HCT116 (cell line): ENCODE results near the gene TTC12. TPM values are rescaled to one million over a fixed set of nuclear protein-coding genes. Genes with fewer than 3 reads are reported as not detected.

Experiments used
- ATAC-seq: fragments of 200-7000 bp; cut with Tn5 transposase; 2 replicates; pipeline ENCODE4 v1.9.1; 2020; ENCODE audit warnings: mild to moderate bottlenecking, moderate library complexity
- BruUV-seq: library from RNA; stranded (reverse); fragments of 400-500 nt; replicated peaks from 2 replicates; lab custom pipeline; 2021; lab: Mats Ljungman, UMichigan
- CTCF ChIA-PET: fragments of 300-600 bp; sonication (Branson Sonifier 250); formaldehyde crosslinking; loops from one replicate; lab custom pipeline; 2021; ENCODE audit warnings: antibody characterized with exemption; lab: Charles Lee
- POLR2A ChIA-PET: fragments of 300-600, 350-600 bp; sonication (Branson Sonifier 250); formaldehyde crosslinking; loops from one replicate; lab custom pipeline; 2021; ENCODE audit warnings: antibody characterized with exemption; lab: Charles Lee
- RAD21 ChIA-PET, 2 experiments: fragments of 300-600 bp; sonication (Branson Sonifier 250); formaldehyde crosslinking; loops; one replicate each; lab custom pipeline; 2023; ENCODE audit warnings: low total read pairs in 2 of 2; ENCODE audit not compliant: uncharacterized antibody in 2 of 2, unreplicated experiment in 2 of 2, low non-redundant PET in 1 of 2; lab: Charles Lee
- DNase-seq: peaks from one replicate; pipeline ENCODE4 v3.0.0-alpha.2; 2010; ENCODE audit warnings: low read depth, low spot score
- H2AFZ ChIP-seq: fragments of 200-600 bp; shearing (Covaris generic), sonication (generic); 2 replicates; pipeline ENCODE4 v1.6.1; 2017; ENCODE audit warnings: low read depth, mixed run types, mixed read lengths, antibody characterized with exemption, low read length; ENCODE audit not compliant: poor library complexity, severe bottlenecking
- H3K27ac ChIP-seq: 2 replicates; pipeline ENCODE4 v1.5.1; 2012; ENCODE audit warnings: low read depth, low read length
- H3K27me3 ChIP-seq: fragments of 200-600 bp; sonication (generic); 2 replicates; pipeline ENCODE4 v1.6.1; 2016; ENCODE audit warnings: mixed run types, low read length, mixed read lengths; ENCODE audit not compliant: insufficient read depth
- H3K36me3 ChIP-seq, 2 experiments: fragments of 200-500 bp in 1 of 2; fragments of 200-600 bp in 1 of 2; sonication (Bioruptor generic) in 1 of 2; sonication (generic) in 1 of 2; 2 replicates each; pipeline versions ENCODE4 v1.5.1 to v1.6.1; 2014 to 2016; ENCODE audit warnings: low read length in 2 of 2, inconsistent platforms in 1 of 2, mixed read lengths in 1 of 2, mixed run types in 1 of 2; ENCODE audit not compliant: insufficient read depth in 2 of 2, control insufficient read depth in 1 of 2
- H3K4me1 ChIP-seq, 2 experiments: fragments of 200-600 bp in 1 of 2; sonication (generic) in 1 of 2; 2 replicates each; pipeline versions ENCODE4 v1.5.1 to v1.6.1; 2012 to 2017; ENCODE audit warnings: low read length in 2 of 2, inconsistent platforms in 1 of 2, mild to moderate bottlenecking in 1 of 2, mixed read lengths in 1 of 2, mixed run types in 1 of 2, moderate library complexity in 1 of 2; ENCODE audit not compliant: insufficient read depth in 2 of 2, control insufficient read depth in 1 of 2
- H3K4me2 ChIP-seq: fragments of 200-600 bp; sonication (generic); 2 replicates; pipeline ENCODE4 v1.6.1; 2017; ENCODE audit warnings: mixed run types, low read length, mixed read lengths
- H3K4me3 ChIP-seq, 2 experiments: fragments of 200-600 bp in 1 of 2; sonication (generic) in 1 of 2; replicated peaks in 1 of 2; 2 replicates each; pipeline ENCODE4 v1.5.1; 2011 to 2016; ENCODE audit warnings: low read length in 2 of 2, control low read depth in 1 of 2, low read depth in 1 of 2, mild to moderate bottlenecking in 1 of 2, mixed read lengths in 1 of 2, mixed run types in 1 of 2
- H3K79me2 ChIP-seq: fragments of 200-600 bp; sonication (generic); 2 replicates; pipeline ENCODE4 v1.6.1; 2017; ENCODE audit warnings: mild to moderate bottlenecking, mixed run types, low read length, moderate library complexity, mixed read lengths; ENCODE audit not compliant: insufficient read depth
- H3K9ac ChIP-seq: fragments of 200-600 bp; sonication (generic); 2 replicates; pipeline ENCODE4 v1.6.1; 2016; ENCODE audit warnings: low read length, mixed read lengths
- H3K9me2 ChIP-seq: fragments of 200-600 bp; sonication (generic), shearing (Covaris generic); 2 replicates; pipeline ENCODE4 v1.6.1; 2017; ENCODE audit warnings: mixed run types, mild to moderate bottlenecking, moderate library complexity; ENCODE audit not compliant: insufficient read depth
- H3K9me3 ChIP-seq, 2 experiments: fragments of 200-500 bp in 1 of 2; fragments of 200-600 bp in 1 of 2; sonication (Bioruptor generic) in 1 of 2; sonication (generic) in 1 of 2; 2 replicates each; pipeline ENCODE4 v1.6.1; 2014 to 2017; ENCODE audit warnings: low read length in 2 of 2, mixed read lengths in 2 of 2, inconsistent platforms in 1 of 2, low read depth in 1 of 2, mild to moderate bottlenecking in 1 of 2, mixed run types in 1 of 2, moderate library complexity in 1 of 2; ENCODE audit not compliant: control insufficient read depth in 1 of 2, insufficient read depth in 1 of 2
- H4K20me1 ChIP-seq: fragments of 200-600 bp; sonication (generic), shearing (Covaris generic); 2 replicates; pipeline ENCODE4 v1.6.1; 2017; ENCODE audit warnings: mixed run types, mild to moderate bottlenecking, moderate library complexity; ENCODE audit not compliant: insufficient read depth
- CBX3 ChIP-seq: IDR thresholded peaks from 2 replicates; pipeline ENCODE4 v1.6.1; 2012; ENCODE audit warnings: low read depth
- EZH2 ChIP-seq: fragments of 200-600 bp; sonication (generic); IDR thresholded peaks from 2 replicates; pipeline ENCODE4 v1.6.1; 2017; ENCODE audit warnings: antibody characterized with exemption, mixed run types
- JUND ChIP-seq: IDR thresholded peaks from 2 replicates; pipeline ENCODE4 v1.6.1; 2012
- MAX ChIP-seq: IDR thresholded peaks from 2 replicates; pipeline ENCODE4 v1.6.1; 2012
- SP1 ChIP-seq: IDR thresholded peaks from 2 replicates; pipeline ENCODE4 v1.6.1; 2012; ENCODE audit warnings: low read depth
- intact Hi-C: fragments of 100-400 bp; cut with micrococcal nuclease; formaldehyde crosslinking; loops from 2 replicates; pipeline ENCODE4 v1.10.0; 2022
- total RNA-seq: library from RNA; stranded (reverse); gene quantifications from one replicate; pipeline ENCODE4 v1.2.1, GENCODE V29; 2021; ENCODE audit not compliant: unreplicated experiment

Gene TTC12
- total RNA-seq, 1 experiment from 2014 or later: 12.6 TPM

- no peak overlapping the region for H3K27ac ChIP-seq
- H4K20me1 ChIP-seq: no peaks in the 10 kb centered on the region
- no peak for TF ChIP-seq JUND
- no peak for TF ChIP-seq CBX3
- TF ChIP-seq SP1: no peak
- BruUV-seq: no TSS peak
- peaks cover 27% of the 10 kb centered on the region; the same call in 1 of the 2 replicates for H3K27me3 ChIP-seq
- intact Hi-C loops: no loop called here
- no peak for ATAC-seq
- H3K9me2 ChIP-seq: no peaks in the 10 kb centered on the region
- H3K9ac ChIP-seq: no peak overlapping the region
- H3K4me2 ChIP-seq: no peak overlapping the region
- CTCF ChIA-PET: no interaction called here
- no peaks in the 10 kb centered on the region for H3K4me1 ChIP-seq
- no peak for DNase-seq
- H3K4me3 ChIP-seq: no peak overlapping the region
- H3K36me3 ChIP-seq: no peaks in the 10 kb centered on the region
- no peak overlapping the region for H2AFZ ChIP-seq
- RAD21 ChIA-PET: no interaction called here
- POLR2A ChIA-PET: no interaction called here
- H3K9me3 ChIP-seq: no peaks in the 10 kb centered on the region
- no peaks in the 10 kb centered on the region for H3K79me2 ChIP-seq
Observed at GRCh38 chr11:113269096-113269495, 45.3 kb upstream of the TTC12 start.

GRCh38 chr11:113269636-113270035 is 44.7 kb upstream of the TTC12 start:
- intact Hi-C loops: no loop called here
- RAD21 ChIA-PET: no interaction called here

More at GRCh38 chr11:113269636-113270035, 44.7 kb upstream of the TTC12 start:
- CTCF ChIA-PET: no interaction called here
- no peak overlapping the region for H3K9ac ChIP-seq
- no peaks in the 10 kb centered on the region for H3K36me3 ChIP-seq
- H2AFZ ChIP-seq: no peak overlapping the region
- no peak overlapping the region for H3K4me2 ChIP-seq
- no peaks in the 10 kb centered on the region for H3K79me2 ChIP-seq
- DNase-seq: no peak
- H3K27ac ChIP-seq: no peak overlapping the region
- TF ChIP-seq EZH2: no peak
- TF ChIP-seq MAX: no peak
- TF ChIP-seq, all 23 proteins: peak for 0
- Histone ChIP-seq H3K4me1 (no peaks in the 10 kb centered on the region), H3K9me3 (no peaks in the 10 kb centered on the region), H4K20me1 (no peaks in the 10 kb centered on the region), H3K9me2 (no peaks in the 10 kb centered on the region), H3K27me3 (peaks cover 27% of the 10 kb centered on the region; the same call in 1 of the 2 replicates), H3K4me3 (no peak overlapping the region)
- POLR2A ChIA-PET: no interaction called here
- no peak for ATAC-seq
- no TSS peak for BruUV-seq
